SK-N-SH (cell line): Measurements from ENCODE around the gene RAB5B. TPM values are rescaled to one million over a fixed set of nuclear protein-coding genes. Genes with fewer than 3 reads are reported as not detected.

Experiments used
- CTCF ChIA-PET: fragments of 300-600, 350-600 bp; formaldehyde crosslinking; extraction: SDS; loops from one replicate; lab custom pipeline; 2021; lab: Yijun Ruan, JAX
- POLR2A ChIA-PET: fragments of 350-600 bp; sonication (Branson Sonifier 250); formaldehyde crosslinking; extraction: SDS; loops from one replicate; lab custom pipeline; 2020; ENCODE audit warnings: antibody characterized with exemption, inconsistent platforms; lab: Yijun Ruan, JAX
- DNase-seq: peaks from one replicate; pipeline ENCODE4 v3.0.0; 2012
- H2AFZ ChIP-seq: fragments of 200-600 bp; sonication (generic); 2 replicates; pipeline ENCODE4 v1.8.1; 2016; ENCODE audit warnings: antibody characterized with exemption, mild to moderate bottlenecking, low read depth
- H3F3A ChIP-seq: fragments of 200-600 bp; sonication (generic); replicated peaks from 2 replicates; pipeline ENCODE3; 2016; ENCODE audit warnings: antibody characterized with exemption, mild to moderate bottlenecking; ENCODE audit not compliant: insufficient read depth
- H3K27ac ChIP-seq, 2 experiments: fragments of 200-500 bp in 1 of 2; fragments of 200-600 bp in 1 of 2; sonication (Bioruptor generic) in 1 of 2; sonication (generic), shearing (Covaris generic) in 1 of 2; 2 replicates each; pipeline versions ENCODE4 v1.5.1 to v1.6.1; 2014 to 2016; ENCODE audit warnings: low read depth in 2 of 2, inconsistent platforms in 1 of 2, low read length in 1 of 2, mild to moderate bottlenecking in 1 of 2, mixed read lengths in 1 of 2
- H3K27me3 ChIP-seq: fragments of 200-600 bp; sonication (generic), shearing (Covaris generic); 2 replicates; pipeline ENCODE4 v1.6.1; 2016; ENCODE audit warnings: mixed run types; ENCODE audit not compliant: insufficient read depth
- H3K36me3 ChIP-seq, 2 experiments: fragments of 200-500 bp in 1 of 2; fragments of 200-600 bp in 1 of 2; sonication (Bioruptor generic) in 1 of 2; sonication (generic) in 1 of 2; replicated peaks in 1 of 2; 2 replicates each; pipeline versions ENCODE3 to v1.5.1; 2014 to 2016; ENCODE audit warnings: low read length in 1 of 2, mild to moderate bottlenecking in 1 of 2; ENCODE audit not compliant: insufficient read depth in 2 of 2, control insufficient read depth in 1 of 2
- H3K4me1 ChIP-seq, 2 experiments: fragments of 200-500 bp in 1 of 2; fragments of 200-600 bp in 1 of 2; sonication (Bioruptor generic) in 1 of 2; sonication (generic), shearing (Covaris generic) in 1 of 2; 2 replicates each; pipeline versions ENCODE4 v1.5.1 to v1.6.1; 2014 to 2016; ENCODE audit warnings: low read depth in 1 of 2, low read length in 1 of 2, mixed run types in 1 of 2; ENCODE audit not compliant: insufficient read depth in 2 of 2, control insufficient read depth in 1 of 2
- H3K4me2 ChIP-seq: fragments of 200-600 bp; sonication (generic), shearing (Covaris generic); 2 replicates; pipeline ENCODE4 v1.6.1; 2017; ENCODE audit warnings: mixed run types
- H3K4me3 ChIP-seq, 2 experiments: fragments of 200-500 bp in 1 of 2; fragments of 200-600 bp in 1 of 2; sonication (Bioruptor generic) in 1 of 2; sonication (generic), shearing (Covaris generic) in 1 of 2; 2 replicates each; pipeline versions ENCODE4 v1.5.1 to v1.8.1; 2014 to 2016; ENCODE audit warnings: low read depth in 2 of 2, inconsistent platforms in 1 of 2, low read length in 1 of 2, mild to moderate bottlenecking in 1 of 2, mixed read lengths in 1 of 2, moderate library complexity in 1 of 2
- H3K79me2 ChIP-seq: fragments of 200-600 bp; sonication (generic); 2 replicates; pipeline ENCODE4 v1.8.1; 2017; ENCODE audit warnings: mild to moderate bottlenecking; ENCODE audit not compliant: insufficient read depth
- H3K9ac ChIP-seq: fragments of 200-600 bp; sonication (generic); 2 replicates; pipeline ENCODE4 v1.6.1; 2017; ENCODE audit warnings: mixed run types
- H3K9me2 ChIP-seq: fragments of 200-600 bp; sonication (generic); 2 replicates; pipeline ENCODE4 v1.6.1; 2017; ENCODE audit warnings: mixed run types
- H3K9me3 ChIP-seq: fragments of 200-600 bp; sonication (generic); 2 replicates; pipeline ENCODE4 v1.6.1; 2017; ENCODE audit warnings: mixed run types, mild to moderate bottlenecking, moderate library complexity
- H4K20me1 ChIP-seq: fragments of 200-600 bp; sonication (generic); 2 replicates; pipeline ENCODE4 v1.6.1; 2017; ENCODE audit warnings: mild to moderate bottlenecking, mixed run types; ENCODE audit not compliant: insufficient read depth
- CHD2 ChIP-seq: fragments of 150-350 bp; IDR thresholded peaks from 2 replicates; pipeline ENCODE4 v1.6.1; 2018; ENCODE audit warnings: low read length; ENCODE audit not compliant: partially characterized antibody
- EP300 ChIP-seq, 2 experiments: IDR thresholded peaks; 2 replicates each; pipeline versions ENCODE4 v1.4.0 to v1.6.1; 2012; ENCODE audit warnings: borderline replicate concordance in 1 of 2, low read depth in 1 of 2, low read length in 1 of 2
- EZH2phosphoT487 ChIP-seq: fragments of 200-600 bp; sonication (generic); IDR thresholded peaks from 2 replicates; pipeline ENCODE4 v1.6.1; 2017; ENCODE audit warnings: low read depth, mixed run types, mild to moderate bottlenecking, antibody characterized with exemption, moderate library complexity, borderline replicate concordance
- JUND ChIP-seq: IDR thresholded peaks from 2 replicates; pipeline ENCODE4 v1.4.0; 2012
- RXRA ChIP-seq: IDR thresholded peaks from 2 replicates; pipeline ENCODE4 v1.4.0; 2012; ENCODE audit warnings: low read depth, mild to moderate bottlenecking, borderline replicate concordance
- WGBS: methylation state at CpG from one replicate; pipeline ENCODE4 v1.1.6; 2017; ENCODE audit warnings: low lambda C conversion rate; 5-methylcytosine and 5-hydroxymethylcytosine counted together
- polyA plus RNA-seq, 3 experiments: library from polyadenylated mRNA; depleted of rRNA; stranded (reverse); fragments of >200 nt; gene quantifications; 2 replicates each; pipeline ENCODE4 v1.2.3, GENCODE V29; 2012
- TF ChIP-seq, protein P1 (sequence below): IDR thresholded peaks from 2 replicates; pipeline ENCODE4 v1.6.1; 2012; ENCODE audit warnings: mild to moderate bottlenecking, low read depth, low read length, moderate library complexity
- TF ChIP-seq, protein P2 (sequence below): fragments of 200-600 bp; sonication (generic); IDR thresholded peaks from 2 replicates; pipeline ENCODE4 v1.6.1; 2017; ENCODE audit warnings: antibody characterized with exemption, mild to moderate bottlenecking, moderate library complexity

The RAB5B gene
- polyA plus RNA-seq, 1 of the 3 experiments (the other 2 are of a cell fraction) = 54.0 TPM

- no peaks in the 10 kb centered on the region for H3K9me3 ChIP-seq
- ChIA-PET CTCF (interaction anchor here (0.8 to 3.6 kb wide), 8 partner anchors 8 to 1897 kb away, joined by 3 to 37 read pairs (median 5); partner anchors contain the start of gene SARNP), POLR2A (interaction anchor here (0.8 to 2.2 kb wide), 6 partner anchors 42 to 194 kb away, joined by 3 to 8 read pairs (median 4); partner anchors contain the start of genes DNAJC14, ORMDL2, RAB5B and SARNP)
- H3K4me2 ChIP-seq = peak overlapping the region; percentile 90
- peaks cover 21% of the 10 kb centered on the region for H3F3A ChIP-seq
- TF ChIP-seq, protein P1, sequence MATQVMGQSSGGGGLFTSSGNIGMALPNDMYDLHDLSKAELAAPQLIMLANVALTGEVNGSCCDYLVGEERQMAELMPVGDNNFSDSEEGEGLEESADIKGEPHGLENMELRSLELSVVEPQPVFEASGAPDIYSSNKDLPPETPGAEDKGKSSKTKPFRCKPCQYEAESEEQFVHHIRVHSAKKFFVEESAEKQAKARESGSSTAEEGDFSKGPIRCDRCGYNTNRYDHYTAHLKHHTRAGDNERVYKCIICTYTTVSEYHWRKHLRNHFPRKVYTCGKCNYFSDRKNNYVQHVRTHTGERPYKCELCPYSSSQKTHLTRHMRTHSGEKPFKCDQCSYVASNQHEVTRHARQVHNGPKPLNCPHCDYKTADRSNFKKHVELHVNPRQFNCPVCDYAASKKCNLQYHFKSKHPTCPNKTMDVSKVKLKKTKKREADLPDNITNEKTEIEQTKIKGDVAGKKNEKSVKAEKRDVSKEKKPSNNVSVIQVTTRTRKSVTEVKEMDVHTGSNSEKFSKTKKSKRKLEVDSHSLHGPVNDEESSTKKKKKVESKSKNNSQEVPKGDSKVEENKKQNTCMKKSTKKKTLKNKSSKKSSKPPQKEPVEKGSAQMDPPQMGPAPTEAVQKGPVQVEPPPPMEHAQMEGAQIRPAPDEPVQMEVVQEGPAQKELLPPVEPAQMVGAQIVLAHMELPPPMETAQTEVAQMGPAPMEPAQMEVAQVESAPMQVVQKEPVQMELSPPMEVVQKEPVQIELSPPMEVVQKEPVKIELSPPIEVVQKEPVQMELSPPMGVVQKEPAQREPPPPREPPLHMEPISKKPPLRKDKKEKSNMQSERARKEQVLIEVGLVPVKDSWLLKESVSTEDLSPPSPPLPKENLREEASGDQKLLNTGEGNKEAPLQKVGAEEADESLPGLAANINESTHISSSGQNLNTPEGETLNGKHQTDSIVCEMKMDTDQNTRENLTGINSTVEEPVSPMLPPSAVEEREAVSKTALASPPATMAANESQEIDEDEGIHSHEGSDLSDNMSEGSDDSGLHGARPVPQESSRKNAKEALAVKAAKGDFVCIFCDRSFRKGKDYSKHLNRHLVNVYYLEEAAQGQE = no peak
- H3K4me1 ChIP-seq = peaks cover 19 to 32% of the 10 kb centered on the region in 2 experiments; a peak in 3 of 4 replicates
- peak; percentile 88 for DNase-seq
- no peaks in the 10 kb centered on the region for H4K20me1 ChIP-seq
- no peaks in the 10 kb centered on the region for H3K27me3 ChIP-seq
- peak overlapping the region; percentile 64 to 72 for H3K4me3 ChIP-seq
- peaks cover 0 to 3% of the 10 kb centered on the region in 2 experiments for H3K36me3 ChIP-seq
- WGBS = 3% methylated on average over 19 of the region's 60 CpGs
- H2AFZ ChIP-seq = peak overlapping the region; percentile 73
- peaks cover 48% of the 10 kb centered on the region for H3K79me2 ChIP-seq
- H3K9me2 ChIP-seq = no peaks in the 10 kb centered on the region
- H3K9ac ChIP-seq = peak overlapping the region; percentile 69
- H3K27ac ChIP-seq = peak overlapping the region; percentile 79 to 80
Observed at GRCh38 chr12:55931780-55932550, 41.9 kb upstream of the RAB5B start.

- ChIA-PET POLR2A (interaction anchor here (1.2 kb wide), 1 partner anchor 103 kb away, joined by 4 read pairs; the partner anchor contains the start of gene DNAJC14), CTCF (interaction anchor here (1.3 to 10.8 kb wide), 3 partner anchors 7 to 195 kb away, joined by 6 to 96 read pairs (median 37); no protein-coding TSS in a partner anchor)
- 35% methylated on average over 4 of the region's 4 CpGs for WGBS
- no peaks in the 10 kb centered on the region for H3K27me3 ChIP-seq
- H2AFZ ChIP-seq = 0 out of 2 replicates have a peak overlapping the region, but pooled peaks have one; percentile 73
- peaks cover 19 to 32% of the 10 kb centered on the region in 2 experiments; a peak in 3 of 4 replicates for H3K4me1 ChIP-seq
- H3K36me3 ChIP-seq = peaks cover 0 to 3% of the 10 kb centered on the region in 2 experiments
- H3K9me3 ChIP-seq = no peaks in the 10 kb centered on the region
- peak overlapping the region; percentile 69 for H3K9ac ChIP-seq
- no peaks in the 10 kb centered on the region for H3K9me2 ChIP-seq
- TF ChIP-seq CHD2 (no peak), EZH2phosphoT487 (no peak), RXRA (no peak), EP300 (IDR thresholded peaks at IDR 0.05; ENCODE audit: borderline replicate concordance in 1 of 2, low read depth in 1 of 2, low read length in 1 of 2) (no peak), JUND (no peak)
- TF ChIP-seq, protein P2, sequence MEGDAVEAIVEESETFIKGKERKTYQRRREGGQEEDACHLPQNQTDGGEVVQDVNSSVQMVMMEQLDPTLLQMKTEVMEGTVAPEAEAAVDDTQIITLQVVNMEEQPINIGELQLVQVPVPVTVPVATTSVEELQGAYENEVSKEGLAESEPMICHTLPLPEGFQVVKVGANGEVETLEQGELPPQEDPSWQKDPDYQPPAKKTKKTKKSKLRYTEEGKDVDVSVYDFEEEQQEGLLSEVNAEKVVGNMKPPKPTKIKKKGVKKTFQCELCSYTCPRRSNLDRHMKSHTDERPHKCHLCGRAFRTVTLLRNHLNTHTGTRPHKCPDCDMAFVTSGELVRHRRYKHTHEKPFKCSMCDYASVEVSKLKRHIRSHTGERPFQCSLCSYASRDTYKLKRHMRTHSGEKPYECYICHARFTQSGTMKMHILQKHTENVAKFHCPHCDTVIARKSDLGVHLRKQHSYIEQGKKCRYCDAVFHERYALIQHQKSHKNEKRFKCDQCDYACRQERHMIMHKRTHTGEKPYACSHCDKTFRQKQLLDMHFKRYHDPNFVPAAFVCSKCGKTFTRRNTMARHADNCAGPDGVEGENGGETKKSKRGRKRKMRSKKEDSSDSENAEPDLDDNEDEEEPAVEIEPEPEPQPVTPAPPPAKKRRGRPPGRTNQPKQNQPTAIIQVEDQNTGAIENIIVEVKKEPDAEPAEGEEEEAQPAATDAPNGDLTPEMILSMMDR = no peak
- peak overlapping the region; percentile 64 to 72 for H3K4me3 ChIP-seq
- H3K79me2 ChIP-seq = peaks cover 45% of the 10 kb centered on the region
- peaks cover 17% of the 10 kb centered on the region for H3F3A ChIP-seq
- H3K27ac ChIP-seq = peak overlapping the region in 1 of 2 experiments; percentile 69; a peak in 3 of 4 replicates
- H3K4me2 ChIP-seq = peak overlapping the region; percentile 90
- peak; percentile 44 for DNase-seq
- no peaks in the 10 kb centered on the region for H4K20me1 ChIP-seq
Observed at GRCh38 chr12:55932551-55932910, 41.3 kb upstream of the RAB5B start.
